Activated naive CD4-positive, alpha-beta T cell treated with anti-CD3 and anti-CD28 coated beads, Interleukin-2, amount 10 ng/mL, durations not matched to agents 7 days and 5 days (primary cell): Measurements from ENCODE around the gene DNAH9.

Experiments used
- CTCF ChIA-PET: fragments of 350-600 bp; sonication (Branson Sonifier 250); formaldehyde crosslinking; loops from one replicate; lab custom pipeline; 2021; ENCODE audit warnings: antibody characterized with exemption; lab: Charles Lee
- DNase-seq: peaks from one replicate; pipeline ENCODE4 v3.0.0-alpha.2; 2020
- H3K27ac Mint-ChIP-seq: one replicate; pipeline ENCODE4 v1.8.0; 2021; ENCODE audit warnings: mild to moderate bottlenecking, moderate library complexity, mixed read lengths
- H3K27me3 Mint-ChIP-seq: one replicate; pipeline ENCODE4 v1.8.0; 2021; ENCODE audit warnings: mild to moderate bottlenecking, mixed read lengths
- H3K36me3 Mint-ChIP-seq: one replicate; pipeline ENCODE4 v1.8.0; 2021; ENCODE audit warnings: mixed read lengths
- H3K4me1 Mint-ChIP-seq: one replicate; pipeline ENCODE4 v1.8.0; 2021; ENCODE audit warnings: mixed read lengths
- H3K4me3 Mint-ChIP-seq: one replicate; pipeline ENCODE4 v1.8.0; 2021; ENCODE audit warnings: mild to moderate bottlenecking, moderate library complexity, mixed read lengths
- H3K9me3 Mint-ChIP-seq: one replicate; pipeline ENCODE4 v1.8.0; 2021; ENCODE audit warnings: mixed read lengths

Gene DNAH9

DNA sequence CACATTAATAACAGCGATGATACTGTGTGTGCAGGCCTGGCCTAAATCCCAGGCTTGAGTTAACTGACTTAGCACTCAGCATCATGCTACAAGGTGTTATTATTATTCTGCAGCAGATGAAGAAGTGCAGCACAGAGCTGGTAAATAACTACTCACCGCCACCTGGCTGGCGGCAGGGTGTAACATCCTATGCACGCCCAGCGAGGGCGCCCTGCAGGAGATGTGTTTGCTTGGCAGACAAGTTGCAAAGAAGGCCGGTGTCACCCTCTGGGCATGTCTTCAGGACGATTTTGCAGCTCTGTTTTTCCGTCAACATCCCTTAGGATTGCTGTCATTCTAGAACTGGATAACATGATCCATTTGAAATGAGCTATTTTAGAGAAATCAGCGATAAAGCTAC is 30.1 kb downstream of the DNAH9 start:
- H3K36me3 Mint-ChIP-seq = no peaks in the 10 kb centered on the region
- peaks cover 4% of the 10 kb centered on the region for H3K9me3 Mint-ChIP-seq
- H3K4me1 Mint-ChIP-seq = no peaks in the 10 kb centered on the region
- no peak overlapping the region for H3K4me3 Mint-ChIP-seq
- H3K27me3 Mint-ChIP-seq = no peaks in the 10 kb centered on the region
- no peak for DNase-seq
- CTCF ChIA-PET = no interaction called here
- no peak overlapping the region for H3K27ac Mint-ChIP-seq

- Mint-ChIP-seq H3K4me1 (no peaks in the 10 kb centered on the region), H3K36me3 (no peaks in the 10 kb centered on the region), H3K27ac (no peak overlapping the region), H3K4me3 (no peak overlapping the region), H3K9me3 (peaks cover 4% of the 10 kb centered on the region), H3K27me3 (no peaks in the 10 kb centered on the region)
- no peak for DNase-seq
- CTCF ChIA-PET = no interaction called here
Observed at GRCh38 chr17:11628831-11629230, 30.6 kb downstream of the DNAH9 start.

- CTCF ChIA-PET = interaction anchor here (2.9 kb wide), 1 partner anchor 7 kb away, joined by 8 read pairs; no protein-coding TSS in a partner anchor
- no peaks in the 10 kb centered on the region for H3K4me1 Mint-ChIP-seq
- no peaks in the 10 kb centered on the region for H3K36me3 Mint-ChIP-seq
- no peaks in the 10 kb centered on the region for H3K27me3 Mint-ChIP-seq
- no peak for DNase-seq
- no peak overlapping the region for H3K27ac Mint-ChIP-seq
- no peak overlapping the region for H3K4me3 Mint-ChIP-seq
- H3K9me3 Mint-ChIP-seq = peaks cover 10% of the 10 kb centered on the region
Observed at GRCh38 chr17:11636771-11637170, 38.5 kb downstream of the DNAH9 start.

GRCh38 chr17:11637796-11638195 is 39.5 kb downstream of the DNAH9 start:
- Mint-ChIP-seq H3K4me1 (no peaks in the 10 kb centered on the region), H3K4me3 (no peak overlapping the region)

GRCh38 chr17:11638700-11639265 is 40.5 kb downstream of the DNAH9 start:
- no peaks in the 10 kb centered on the region for H3K4me1 Mint-ChIP-seq
- no peak overlapping the region for H3K27ac Mint-ChIP-seq

More at GRCh38 chr17:11637796-11638195, 39.5 kb downstream of the DNAH9 start:
- no peaks in the 10 kb centered on the region for H3K27me3 Mint-ChIP-seq
- CTCF ChIA-PET = no interaction called here
- H3K36me3 Mint-ChIP-seq = no peaks in the 10 kb centered on the region
- H3K9me3 Mint-ChIP-seq = peaks cover 8% of the 10 kb centered on the region
- DNase-seq = no peak
- H3K27ac Mint-ChIP-seq = no peak overlapping the region

GRCh38 chr17:11639736-11640462 is 41.6 kb downstream of the DNAH9 start:
- Mint-ChIP-seq H3K4me1 (no peaks in the 10 kb centered on the region), H3K36me3 (no peaks in the 10 kb centered on the region), H3K9me3 (peaks cover 4% of the 10 kb centered on the region), H3K4me3 (no peak overlapping the region), H3K27ac (no peak overlapping the region), H3K27me3 (no peaks in the 10 kb centered on the region)
- CTCF ChIA-PET = no interaction called here
- no peak for DNase-seq

More at GRCh38 chr17:11638700-11639265, 40.5 kb downstream of the DNAH9 start:
- Mint-ChIP-seq H3K27me3 (no peaks in the 10 kb centered on the region), H3K9me3 (peaks cover 8% of the 10 kb centered on the region), H3K4me3 (no peak overlapping the region), H3K36me3 (no peaks in the 10 kb centered on the region)
- no peak for DNase-seq
- CTCF ChIA-PET = no interaction called here

DNA sequence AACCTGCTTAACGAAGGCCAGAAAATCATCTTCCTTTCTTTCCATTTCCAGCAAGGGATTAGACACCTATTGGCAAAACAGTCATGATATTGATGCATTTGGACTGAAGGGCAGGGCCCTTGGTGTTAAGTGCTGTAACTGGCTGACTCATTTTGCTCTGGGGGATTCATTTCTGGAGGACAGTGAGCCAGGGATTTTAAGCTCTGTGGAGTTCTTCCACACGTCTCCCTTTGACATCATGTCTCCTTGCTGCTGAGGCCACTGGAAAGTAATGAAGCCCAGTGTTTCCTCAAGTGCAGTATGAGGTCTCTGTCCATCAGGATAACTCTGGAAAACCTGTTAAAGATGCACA is 42.2 kb downstream of the DNAH9 start:
- Mint-ChIP-seq H3K4me3 (no peak overlapping the region), H3K4me1 (no peaks in the 10 kb centered on the region), H3K9me3 (peaks cover 6% of the 10 kb centered on the region), H3K27ac (no peak overlapping the region), H3K36me3 (no peaks in the 10 kb centered on the region), H3K27me3 (no peaks in the 10 kb centered on the region)
- DNase-seq = no peak
- CTCF ChIA-PET = no interaction called here

DNA sequence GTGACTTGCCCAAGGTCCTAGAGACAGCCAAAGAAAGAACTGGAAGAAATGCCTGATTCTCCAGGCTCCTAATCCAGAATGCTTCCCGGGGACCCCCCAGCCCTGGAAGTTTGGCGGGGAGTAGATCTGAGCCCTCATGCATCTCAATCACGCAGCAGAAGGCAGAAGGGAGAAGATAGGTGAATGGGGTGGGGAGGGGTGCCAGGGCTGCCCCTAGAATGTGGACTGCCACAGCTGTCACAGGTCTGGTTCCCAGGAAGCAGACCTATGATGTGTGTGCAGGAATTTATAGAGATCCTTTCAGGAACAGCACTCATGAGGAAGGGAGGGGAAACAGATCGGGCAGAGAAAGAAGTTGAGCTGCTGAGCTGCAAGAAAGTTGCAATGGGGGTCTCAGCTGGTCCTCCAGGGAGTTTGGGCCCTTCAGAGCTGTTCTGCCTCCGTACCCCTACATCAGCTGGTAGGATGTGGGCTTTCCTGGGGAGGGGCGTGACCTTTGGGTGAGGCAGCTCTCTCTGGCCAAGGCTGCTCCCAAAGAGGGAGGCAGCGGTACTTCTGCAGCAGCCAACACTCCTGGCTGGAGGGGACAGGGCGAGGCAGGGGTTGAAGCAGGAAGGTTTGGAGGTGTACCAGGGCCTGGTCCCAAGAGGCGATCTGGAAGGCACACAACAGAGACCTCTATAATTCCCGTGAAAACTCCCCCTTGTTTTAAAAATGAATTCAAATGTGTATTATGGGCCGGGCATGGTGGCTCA is 43.4 kb downstream of the DNAH9 start:
- Mint-ChIP-seq H3K27ac (no peak overlapping the region), H3K27me3 (no peaks in the 10 kb centered on the region), H3K9me3 (peaks cover 7% of the 10 kb centered on the region), H3K4me3 (no peak overlapping the region), H3K36me3 (no peaks in the 10 kb centered on the region), H3K4me1 (no peaks in the 10 kb centered on the region)
- CTCF ChIA-PET = no interaction called here
- no peak for DNase-seq

DNA sequence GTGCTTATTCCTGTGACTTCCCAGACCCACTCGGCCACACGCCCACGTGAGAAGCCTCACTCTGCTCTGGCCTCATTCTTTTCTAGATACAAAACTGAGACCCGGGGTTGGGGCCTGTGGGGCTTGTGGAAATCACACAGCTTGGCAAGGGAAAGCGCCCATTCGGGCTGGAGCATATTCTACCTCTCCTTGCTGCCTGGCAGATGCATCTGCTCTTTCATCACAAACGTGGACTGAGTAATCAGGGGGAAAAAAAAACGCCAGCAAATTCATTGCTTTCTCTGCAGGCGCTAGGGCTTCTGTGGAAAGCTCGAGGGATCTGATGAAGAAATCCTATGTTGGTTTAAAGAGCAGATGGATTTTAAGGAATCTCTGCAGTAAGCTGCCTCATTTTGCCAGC is 44.4 kb downstream of the DNAH9 start:
- peaks cover 7% of the 10 kb centered on the region for H3K9me3 Mint-ChIP-seq
- H3K4me3 Mint-ChIP-seq = no peak overlapping the region
- CTCF ChIA-PET = interaction anchor here (0.7 to 2.5 kb wide), 2 partner anchors 7 to 1719 kb away, joined by 4 to 8 read pairs; no protein-coding TSS in a partner anchor
- no peak overlapping the region for H3K27ac Mint-ChIP-seq
- H3K36me3 Mint-ChIP-seq = no peaks in the 10 kb centered on the region
- no peaks in the 10 kb centered on the region for H3K27me3 Mint-ChIP-seq
- H3K4me1 Mint-ChIP-seq = no peaks in the 10 kb centered on the region
- no peak for DNase-seq

- CTCF ChIA-PET = interaction anchor here (0.6 to 2.5 kb wide), 11 partner anchors 8 to 776 kb away, joined by 3 to 9 read pairs (median 4); no protein-coding TSS in a partner anchor
- Mint-ChIP-seq H3K4me3 (no peak overlapping the region), H3K36me3 (no peaks in the 10 kb centered on the region), H3K27me3 (no peaks in the 10 kb centered on the region), H3K4me1 (no peaks in the 10 kb centered on the region), H3K9me3 (peaks cover 5% of the 10 kb centered on the region), H3K27ac (no peak overlapping the region)
- no peak for DNase-seq
Observed at GRCh38 chr17:11643851-11644250, 45.6 kb downstream of the DNAH9 start.

- Mint-ChIP-seq H3K27ac (no peak overlapping the region), H3K9me3 (peaks cover 3% of the 10 kb centered on the region), H3K27me3 (no peaks in the 10 kb centered on the region), H3K4me1 (no peaks in the 10 kb centered on the region), H3K36me3 (no peaks in the 10 kb centered on the region), H3K4me3 (no peak overlapping the region)
- DNase-seq = peak; percentile 52
- CTCF ChIA-PET = interaction anchor here (0.6 to 2.5 kb wide), 13 partner anchors 9 to 777 kb away, joined by 3 to 9 read pairs (median 3); no protein-coding TSS in a partner anchor
Observed at GRCh38 chr17:11644265-11645212, 46.3 kb downstream of the DNAH9 start.

- no peaks in the 10 kb centered on the region for H3K27me3 Mint-ChIP-seq
- H3K27ac Mint-ChIP-seq = no peak overlapping the region
- H3K36me3 Mint-ChIP-seq = no peaks in the 10 kb centered on the region
- H3K4me3 Mint-ChIP-seq = no peak overlapping the region
- H3K9me3 Mint-ChIP-seq = peaks cover 3% of the 10 kb centered on the region
- CTCF ChIA-PET = interaction anchor here (1.2 to 2.5 kb wide), 2 partner anchors 10 to 25 kb away, joined by 3 to 8 read pairs; no protein-coding TSS in a partner anchor
- no peak for DNase-seq
- H3K4me1 Mint-ChIP-seq = no peaks in the 10 kb centered on the region
Observed at GRCh38 chr17:11645426-11645825, 47.2 kb downstream of the DNAH9 start.

- Mint-ChIP-seq H3K9me3 (peaks cover 3% of the 10 kb centered on the region), H3K4me3 (no peak overlapping the region), H3K27ac (no peak overlapping the region), H3K36me3 (no peaks in the 10 kb centered on the region), H3K27me3 (no peaks in the 10 kb centered on the region), H3K4me1 (no peaks in the 10 kb centered on the region)
- no peak for DNase-seq
- CTCF ChIA-PET = no interaction called here
Observed at GRCh38 chr17:11651089-11651488, 52.8 kb downstream of the DNAH9 start.
